GM18907 (cell line): Measurements from ENCODE around the gene SPRN.

Source experiments
- ATAC-seq: cut with Tn5 transposase; IDR thresholded peaks from one replicate; pipeline ENCODE4 v1.9.1; 2021; ENCODE audit warnings: mild to moderate bottlenecking, moderate library complexity; ENCODE audit not compliant: unreplicated experiment

SPRN gene

DNA sequence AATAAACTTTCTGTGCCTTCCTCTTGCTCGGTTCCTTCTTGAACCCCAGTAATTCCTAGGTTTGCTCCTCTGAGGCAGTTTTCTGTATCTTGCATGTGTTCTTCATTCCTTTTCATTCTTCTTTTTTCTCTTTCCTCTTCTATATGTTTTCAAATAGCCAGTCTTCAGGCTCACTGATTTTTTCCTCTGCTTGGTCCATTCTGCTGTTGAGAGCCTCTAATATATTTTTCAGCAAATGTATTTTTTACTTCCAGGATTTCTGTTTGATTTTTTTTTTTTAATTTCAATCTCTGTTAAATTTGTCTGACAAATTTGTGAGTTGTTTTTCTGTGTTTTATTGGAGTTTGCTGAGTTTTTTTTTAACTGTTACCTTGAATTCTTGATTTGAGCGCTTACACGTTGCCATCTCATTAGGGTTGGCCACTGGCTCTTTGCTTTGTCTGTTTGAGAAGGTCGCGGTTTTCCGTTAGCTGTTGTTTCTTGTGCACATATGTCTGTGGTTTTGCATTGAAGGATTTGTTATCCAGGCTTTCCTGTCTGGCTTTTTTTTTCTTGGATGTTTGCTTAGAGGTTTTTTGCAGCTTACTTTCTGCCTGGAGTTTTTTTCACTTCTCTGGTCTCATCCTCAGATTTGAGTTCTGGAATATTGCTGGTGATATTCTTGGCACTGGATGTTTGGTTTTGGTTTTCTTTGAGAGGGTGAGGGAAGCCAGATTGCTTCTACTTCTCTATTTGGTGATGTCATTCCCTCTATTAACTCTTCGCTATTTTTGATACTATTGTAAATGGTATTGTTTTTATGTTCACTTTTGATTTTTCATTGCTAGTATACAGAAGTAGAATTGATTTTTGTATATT is 12.7 kb downstream of the SPRN start:
- no peak for ATAC-seq

DNA sequence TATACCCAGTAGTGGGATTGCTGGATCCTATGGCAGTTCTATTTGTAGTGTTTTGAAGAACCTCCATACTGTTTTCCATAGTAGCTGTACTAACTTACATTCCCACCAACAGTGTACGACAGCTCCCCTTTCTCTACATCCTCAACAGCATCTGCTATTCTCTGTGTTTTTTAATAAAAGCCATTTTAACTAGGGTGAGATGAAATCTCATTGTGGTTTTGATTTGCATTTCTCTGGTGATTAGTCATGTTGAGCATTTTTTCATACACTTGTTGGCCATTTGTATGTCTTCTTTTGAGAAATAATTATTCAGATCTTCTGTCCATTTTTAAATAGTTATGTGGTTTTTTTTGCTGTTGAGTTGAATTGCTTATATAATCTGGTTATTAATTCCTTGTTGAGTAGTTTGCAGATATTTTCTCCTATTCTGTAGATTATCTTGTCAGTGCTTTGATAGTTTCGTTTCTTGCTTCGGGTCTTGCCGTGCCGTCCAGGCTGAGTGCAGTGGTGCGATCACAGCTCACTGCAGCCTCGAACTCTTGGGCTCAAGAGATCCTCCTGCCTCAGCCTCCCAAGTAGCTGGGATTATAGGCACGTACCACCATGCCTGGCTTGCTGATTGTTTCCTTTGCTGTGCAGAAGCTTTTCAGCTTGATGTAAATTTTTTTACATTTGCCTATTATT is 18.4 kb downstream of the SPRN start:
- peak; percentile 42 for ATAC-seq

DNA sequence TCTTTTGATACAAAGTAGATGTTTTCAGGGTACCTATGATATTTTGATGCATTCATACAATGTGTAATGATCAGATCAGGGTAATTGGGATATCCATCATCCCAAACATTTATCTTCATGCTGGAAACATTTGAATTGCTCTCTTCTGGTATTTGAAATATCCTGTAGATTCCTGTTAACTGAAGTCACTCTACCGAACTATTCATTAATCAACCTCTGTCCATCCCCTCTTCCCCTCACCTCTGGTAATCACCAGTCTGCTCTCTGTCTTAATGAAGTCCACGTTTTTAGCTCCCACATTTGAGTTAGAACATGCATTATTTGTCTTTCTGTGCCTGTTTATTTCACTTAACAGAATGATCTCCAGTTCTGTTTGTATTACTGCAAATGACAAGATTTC is 19.2 kb downstream of the SPRN start:
- ATAC-seq = no peak

GRCh38 chr10:133403784-133404183 is 20.6 kb downstream of the SPRN start:
- no peak for ATAC-seq

GRCh38 chr10:133403359-133403758 is 21.1 kb downstream of the SPRN start:
- no peak for ATAC-seq

DNA sequence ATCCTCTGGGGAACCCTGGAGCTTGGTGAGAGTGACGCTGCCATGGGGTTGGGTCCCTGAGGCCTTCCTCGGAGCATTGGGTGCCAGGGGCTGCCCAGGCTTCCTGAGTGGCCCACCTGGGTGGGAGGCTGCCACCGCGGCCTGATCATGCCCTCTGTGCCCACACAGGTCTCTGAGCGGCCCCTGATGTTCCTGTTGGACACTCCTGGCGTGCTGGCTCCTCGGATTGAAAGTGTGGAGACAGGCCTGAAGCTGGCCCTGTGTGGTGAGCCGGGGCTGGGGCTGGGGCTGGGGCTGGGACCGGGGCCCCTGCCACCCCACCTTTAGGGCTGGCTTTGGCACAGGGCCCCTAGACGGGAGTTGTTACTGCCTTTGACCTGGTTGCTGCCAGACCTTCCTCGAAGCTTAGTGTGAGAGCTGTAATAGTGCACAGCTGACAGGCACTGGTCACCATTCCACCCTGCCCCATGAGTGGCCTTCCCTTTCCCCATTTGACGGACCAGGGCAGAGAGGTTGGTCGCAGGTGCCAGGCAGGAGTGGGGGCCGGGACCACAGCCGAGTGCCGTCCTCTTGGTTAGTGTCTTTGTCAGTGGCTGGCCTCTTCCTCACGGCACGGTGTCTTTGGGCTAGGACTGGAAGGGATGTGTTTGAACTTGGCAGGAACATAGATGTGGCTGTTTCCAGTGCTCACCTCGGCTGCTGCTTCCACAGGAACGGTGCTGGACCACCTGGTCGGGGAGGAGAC is 22.3 kb downstream of the SPRN start:
- ATAC-seq = no peak

DNA sequence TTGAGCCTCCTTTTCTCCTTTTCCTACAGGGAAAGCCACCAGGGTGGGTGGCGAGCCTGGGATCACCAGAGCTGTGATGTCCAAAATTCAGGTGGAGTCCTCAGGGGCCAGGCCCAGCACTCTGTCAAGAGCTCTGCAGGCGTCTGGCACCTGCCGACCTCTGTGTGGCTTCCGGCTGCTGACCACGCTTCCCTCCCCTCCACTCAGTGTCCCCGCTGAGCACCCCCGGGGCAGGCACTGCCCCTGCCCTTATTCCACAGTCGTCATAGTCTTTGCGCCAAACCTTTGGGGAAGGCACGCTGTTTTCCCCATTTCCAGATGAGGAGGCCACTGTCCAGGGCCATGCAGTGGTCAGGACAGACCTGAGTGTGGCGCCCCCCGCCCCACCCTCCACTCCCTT is 22.9 kb downstream of the SPRN start:
- ATAC-seq = peak; percentile 17

DNA sequence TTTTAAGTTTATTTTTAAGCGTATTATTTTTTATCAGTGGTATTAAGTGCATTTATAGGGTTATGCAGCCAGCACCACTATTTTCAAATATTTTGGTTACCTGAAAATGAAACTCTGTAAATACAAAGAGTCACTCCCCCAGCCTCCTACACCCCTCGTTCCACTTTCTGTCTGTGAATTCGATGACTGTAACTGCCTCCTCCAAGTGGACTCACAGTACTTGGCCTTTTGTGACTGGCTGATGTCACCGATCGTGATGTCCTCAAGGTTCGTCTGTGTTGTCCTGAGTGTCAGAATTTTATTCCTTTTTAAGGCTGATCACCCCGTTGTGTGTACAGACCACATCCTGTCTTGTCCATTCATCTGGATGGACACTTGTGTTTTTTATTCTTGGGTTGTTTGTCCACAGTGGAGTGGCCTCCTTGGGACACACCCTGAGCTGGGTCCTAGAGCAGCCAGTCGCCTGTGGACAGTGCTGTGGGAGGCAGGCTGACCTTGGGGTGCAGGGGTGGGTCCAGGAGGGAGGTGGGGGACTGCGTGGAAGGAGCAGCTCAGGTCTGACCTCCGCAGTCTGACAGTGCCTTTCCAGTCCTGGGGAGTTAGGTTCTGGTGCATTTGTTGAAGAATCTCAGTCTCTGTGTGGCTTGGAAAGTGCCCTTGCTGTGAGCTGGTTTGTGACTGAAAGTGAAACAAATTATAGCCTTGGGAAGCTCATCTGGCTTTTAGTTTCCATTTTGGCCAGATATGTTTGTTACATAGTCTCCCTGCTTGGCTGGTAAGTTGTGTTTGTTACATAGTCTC is 23.6 kb downstream of the SPRN start:
- peak; percentile 66 for ATAC-seq

- no peak for ATAC-seq
Observed at GRCh38 chr10:133399123-133399601, 25.3 kb downstream of the SPRN start.

- ATAC-seq = no peak
Observed at GRCh38 chr10:133397938-133398337, 26.5 kb downstream of the SPRN start.

- no peak for ATAC-seq
Observed at GRCh38 chr10:133396035-133396624, 28.3 kb downstream of the SPRN start.

- ATAC-seq = no peak
Observed at GRCh38 chr10:133394801-133395221, 29.6 kb downstream of the SPRN start.

DNA sequence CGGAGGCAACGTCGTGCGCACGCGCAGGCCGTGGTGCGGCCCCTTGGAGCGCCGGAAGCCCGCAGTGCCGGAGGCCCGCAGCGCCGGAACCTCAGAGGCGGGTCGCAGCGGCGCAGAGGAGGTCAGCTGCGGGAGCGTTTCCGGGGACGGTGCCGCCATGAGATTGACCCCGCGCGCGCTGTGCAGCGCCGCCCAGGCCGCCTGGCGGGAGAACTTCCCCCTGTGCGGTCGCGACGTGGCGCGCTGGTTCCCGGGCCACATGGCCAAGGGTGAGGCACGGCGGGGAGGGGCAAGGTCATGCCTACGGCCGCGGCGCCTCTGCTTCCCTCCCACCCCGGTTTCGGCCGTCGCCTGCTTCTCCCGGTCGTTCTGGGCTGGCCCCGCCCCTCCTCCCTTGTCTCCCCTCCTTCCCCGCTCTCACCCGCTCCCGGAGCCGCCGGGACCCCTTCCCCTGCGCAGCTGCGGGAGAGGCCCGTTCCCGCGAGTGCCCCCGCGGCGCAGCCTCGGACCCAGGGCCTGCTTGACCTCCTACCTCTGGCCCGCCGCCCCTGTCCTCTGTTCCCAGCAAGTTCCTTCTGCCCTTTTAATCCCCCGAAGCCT is 30.3 kb downstream of the SPRN start, which contains the start of gene MTG1:
MTG1 (plus strand) TSS at position 94 of the 600 bp plus-strand sequence; CDS start at position 158, 64 bp downstream.
- ATAC-seq = peak; percentile 75

DNA sequence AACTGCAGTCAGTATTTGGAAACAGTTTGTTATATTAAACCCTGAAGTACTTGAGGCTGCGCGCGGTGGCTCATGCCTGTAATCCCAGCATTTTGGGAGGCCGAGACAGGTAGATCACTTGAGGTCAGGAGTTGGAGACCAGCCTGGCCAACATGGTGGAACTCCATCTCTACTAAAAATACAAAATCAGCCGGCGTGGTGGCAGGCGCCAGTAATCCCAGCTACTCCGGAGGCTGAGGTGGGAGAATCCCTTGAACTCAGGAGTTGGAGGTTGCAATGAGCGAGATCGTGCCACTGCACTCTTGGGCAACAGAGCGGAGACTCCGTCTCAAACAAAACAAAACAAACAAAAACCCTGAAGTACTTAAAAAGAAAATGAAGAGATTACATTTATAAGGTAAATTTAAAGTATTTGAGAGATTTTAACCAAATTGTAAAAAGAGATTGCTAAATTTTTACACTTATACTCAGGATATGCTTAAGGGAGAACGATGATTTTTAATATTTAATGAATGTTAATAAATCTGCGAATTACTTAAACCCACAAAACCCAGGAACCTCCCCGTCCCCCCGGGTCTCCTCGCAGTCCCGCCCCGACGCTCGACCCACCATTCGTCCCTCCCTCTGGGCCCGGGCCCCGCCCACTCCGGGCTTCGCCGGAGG is 30.9 kb downstream of the SPRN start:
- ATAC-seq = no peak

GRCh38 chr10:133391761-133392518 is 32.5 kb downstream of the SPRN start:
- ATAC-seq = no peak

GRCh38 chr10:133391249-133391635 is 33.2 kb downstream of the SPRN start:
- no peak for ATAC-seq

DNA sequence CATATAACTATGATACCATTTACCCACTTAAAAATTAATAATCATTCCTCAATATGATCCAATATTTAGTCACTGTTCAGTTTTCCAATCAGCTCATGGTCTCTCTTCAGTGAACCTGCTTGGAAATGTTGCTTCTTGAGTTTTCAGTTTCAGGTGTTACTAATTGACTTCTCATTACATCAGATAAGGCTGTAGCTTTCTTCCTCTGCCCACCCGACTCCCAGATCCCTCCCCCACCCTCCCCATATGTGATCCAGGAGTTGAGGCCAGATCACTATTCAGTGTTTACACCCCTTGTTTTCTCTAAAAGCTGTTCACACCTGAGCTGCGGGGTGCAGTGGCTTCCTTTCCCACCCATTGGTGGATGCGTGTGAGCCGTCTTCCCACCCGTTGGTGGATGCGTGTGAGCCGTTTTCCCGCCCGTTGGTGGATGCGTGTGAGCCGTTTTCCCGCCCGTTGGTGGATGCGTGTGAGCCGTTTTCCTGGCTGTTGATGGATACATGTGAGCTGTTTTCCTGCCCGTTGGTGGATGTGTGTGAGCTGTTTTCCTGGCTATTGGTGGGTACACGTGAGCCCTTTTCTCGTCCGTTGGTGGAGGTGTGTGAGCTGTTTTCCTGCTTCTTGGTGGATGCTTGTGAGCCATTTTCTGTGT is 33.7 kb downstream of the SPRN start:
- no peak for ATAC-seq
